HCT116 (cell line): Measurements from ENCODE around the gene ACVR1. TPM values are rescaled to one million over a fixed set of nuclear protein-coding genes. Genes with fewer than 3 reads are reported as not detected.

Experiments used
- ATAC-seq: fragments of 200-7000 bp; cut with Tn5 transposase; 2 replicates; pipeline ENCODE4 v1.9.1; 2020; ENCODE audit warnings: mild to moderate bottlenecking, moderate library complexity
- BruUV-seq: library from RNA; stranded (reverse); fragments of 400-500 nt; replicated peaks from 2 replicates; lab custom pipeline; 2021; lab: Mats Ljungman, UMichigan
- CTCF ChIA-PET: fragments of 300-600 bp; sonication (Branson Sonifier 250); formaldehyde crosslinking; loops from one replicate; lab custom pipeline; 2021; ENCODE audit warnings: antibody characterized with exemption; lab: Charles Lee
- POLR2A ChIA-PET: fragments of 300-600, 350-600 bp; sonication (Branson Sonifier 250); formaldehyde crosslinking; loops from one replicate; lab custom pipeline; 2021; ENCODE audit warnings: antibody characterized with exemption; lab: Charles Lee
- RAD21 ChIA-PET, 2 experiments: fragments of 300-600 bp; sonication (Branson Sonifier 250); formaldehyde crosslinking; loops; one replicate each; lab custom pipeline; 2023; ENCODE audit warnings: low total read pairs in 2 of 2; ENCODE audit not compliant: uncharacterized antibody in 2 of 2, unreplicated experiment in 2 of 2, low non-redundant PET in 1 of 2; lab: Charles Lee
- DNase-seq: peaks from one replicate; pipeline ENCODE4 v3.0.0-alpha.2; 2010; ENCODE audit warnings: low read depth, low spot score
- H2AFZ ChIP-seq: fragments of 200-600 bp; shearing (Covaris generic), sonication (generic); 2 replicates; pipeline ENCODE4 v1.6.1; 2017; ENCODE audit warnings: low read depth, mixed run types, mixed read lengths, antibody characterized with exemption, low read length; ENCODE audit not compliant: poor library complexity, severe bottlenecking
- H3K27ac ChIP-seq: 2 replicates; pipeline ENCODE4 v1.5.1; 2012; ENCODE audit warnings: low read depth, low read length
- H3K27me3 ChIP-seq: fragments of 200-600 bp; sonication (generic); 2 replicates; pipeline ENCODE4 v1.6.1; 2016; ENCODE audit warnings: mixed run types, low read length, mixed read lengths; ENCODE audit not compliant: insufficient read depth
- H3K36me3 ChIP-seq, 2 experiments: fragments of 200-500 bp in 1 of 2; fragments of 200-600 bp in 1 of 2; sonication (Bioruptor generic) in 1 of 2; sonication (generic) in 1 of 2; 2 replicates each; pipeline versions ENCODE4 v1.5.1 to v1.6.1; 2014 to 2016; ENCODE audit warnings: low read length in 2 of 2, inconsistent platforms in 1 of 2, mixed read lengths in 1 of 2, mixed run types in 1 of 2; ENCODE audit not compliant: insufficient read depth in 2 of 2, control insufficient read depth in 1 of 2
- H3K4me1 ChIP-seq, 2 experiments: fragments of 200-600 bp in 1 of 2; sonication (generic) in 1 of 2; 2 replicates each; pipeline versions ENCODE4 v1.5.1 to v1.6.1; 2012 to 2017; ENCODE audit warnings: low read length in 2 of 2, inconsistent platforms in 1 of 2, mild to moderate bottlenecking in 1 of 2, mixed read lengths in 1 of 2, mixed run types in 1 of 2, moderate library complexity in 1 of 2; ENCODE audit not compliant: insufficient read depth in 2 of 2, control insufficient read depth in 1 of 2
- H3K4me2 ChIP-seq: fragments of 200-600 bp; sonication (generic); 2 replicates; pipeline ENCODE4 v1.6.1; 2017; ENCODE audit warnings: mixed run types, low read length, mixed read lengths
- H3K4me3 ChIP-seq, 2 experiments: fragments of 200-600 bp in 1 of 2; sonication (generic) in 1 of 2; replicated peaks in 1 of 2; 2 replicates each; pipeline ENCODE4 v1.5.1; 2011 to 2016; ENCODE audit warnings: low read length in 2 of 2, control low read depth in 1 of 2, low read depth in 1 of 2, mild to moderate bottlenecking in 1 of 2, mixed read lengths in 1 of 2, mixed run types in 1 of 2
- H3K79me2 ChIP-seq: fragments of 200-600 bp; sonication (generic); 2 replicates; pipeline ENCODE4 v1.6.1; 2017; ENCODE audit warnings: mild to moderate bottlenecking, mixed run types, low read length, moderate library complexity, mixed read lengths; ENCODE audit not compliant: insufficient read depth
- H3K9ac ChIP-seq: fragments of 200-600 bp; sonication (generic); 2 replicates; pipeline ENCODE4 v1.6.1; 2016; ENCODE audit warnings: low read length, mixed read lengths
- H3K9me2 ChIP-seq: fragments of 200-600 bp; sonication (generic), shearing (Covaris generic); 2 replicates; pipeline ENCODE4 v1.6.1; 2017; ENCODE audit warnings: mixed run types, mild to moderate bottlenecking, moderate library complexity; ENCODE audit not compliant: insufficient read depth
- H3K9me3 ChIP-seq, 2 experiments: fragments of 200-500 bp in 1 of 2; fragments of 200-600 bp in 1 of 2; sonication (Bioruptor generic) in 1 of 2; sonication (generic) in 1 of 2; 2 replicates each; pipeline ENCODE4 v1.6.1; 2014 to 2017; ENCODE audit warnings: low read length in 2 of 2, mixed read lengths in 2 of 2, inconsistent platforms in 1 of 2, low read depth in 1 of 2, mild to moderate bottlenecking in 1 of 2, mixed run types in 1 of 2, moderate library complexity in 1 of 2; ENCODE audit not compliant: control insufficient read depth in 1 of 2, insufficient read depth in 1 of 2
- H4K20me1 ChIP-seq: fragments of 200-600 bp; sonication (generic), shearing (Covaris generic); 2 replicates; pipeline ENCODE4 v1.6.1; 2017; ENCODE audit warnings: mixed run types, mild to moderate bottlenecking, moderate library complexity; ENCODE audit not compliant: insufficient read depth
- EGR1 ChIP-seq: IDR thresholded peaks from 2 replicates; pipeline ENCODE4 v1.6.1; 2012; ENCODE audit warnings: low read depth
- MAX ChIP-seq: IDR thresholded peaks from 2 replicates; pipeline ENCODE4 v1.6.1; 2012
- POLR2AphosphoS5 ChIP-seq: IDR thresholded peaks from 2 replicates; pipeline ENCODE4 v1.6.1; 2011; ENCODE audit warnings: mild to moderate bottlenecking, low read depth, low read length, moderate library complexity
- SIN3A ChIP-seq: IDR thresholded peaks from 2 replicates; pipeline ENCODE4 v1.6.1; 2012; ENCODE audit warnings: low read depth
- SP1 ChIP-seq: IDR thresholded peaks from 2 replicates; pipeline ENCODE4 v1.6.1; 2012; ENCODE audit warnings: low read depth
- SRF ChIP-seq: IDR thresholded peaks from 2 replicates; pipeline ENCODE4 v1.6.1; 2012; ENCODE audit warnings: low read depth
- YY1 ChIP-seq: IDR thresholded peaks from 2 replicates; pipeline ENCODE4 v1.6.1; 2011; ENCODE audit warnings: low read length, low read depth, moderate library complexity, mild to moderate bottlenecking; ENCODE audit not compliant: insufficient replicate concordance; ENCODE audit errors: extremely low read depth
- ZBTB33 ChIP-seq: IDR thresholded peaks from 2 replicates; pipeline ENCODE4 v1.6.1; 2011; ENCODE audit warnings: mild to moderate bottlenecking, low read length, moderate library complexity; ENCODE audit not compliant: insufficient replicate concordance; ENCODE audit errors: extremely low read depth
- ZNF274 ChIP-seq: fragments of 200-500 bp; sonication (Bioruptor generic); IDR thresholded peaks from 2 replicates; pipeline ENCODE4 v1.6.1; 2014; ENCODE audit warnings: mild to moderate bottlenecking, low read depth, low read length, inconsistent platforms
- intact Hi-C: fragments of 100-400 bp; cut with micrococcal nuclease; formaldehyde crosslinking; loops from 2 replicates; pipeline ENCODE4 v1.10.0; 2022
- total RNA-seq: library from RNA; stranded (reverse); gene quantifications from one replicate; pipeline ENCODE4 v1.2.1, GENCODE V29; 2021; ENCODE audit not compliant: unreplicated experiment
- TF ChIP-seq, protein P1 (sequence below): IDR thresholded peaks from 2 replicates; pipeline ENCODE4 v1.6.1; 2012; ENCODE audit warnings: low read depth

ACVR1 gene
- total RNA-seq, 1 experiment from 2014 or later: 16.9 TPM

DNA sequence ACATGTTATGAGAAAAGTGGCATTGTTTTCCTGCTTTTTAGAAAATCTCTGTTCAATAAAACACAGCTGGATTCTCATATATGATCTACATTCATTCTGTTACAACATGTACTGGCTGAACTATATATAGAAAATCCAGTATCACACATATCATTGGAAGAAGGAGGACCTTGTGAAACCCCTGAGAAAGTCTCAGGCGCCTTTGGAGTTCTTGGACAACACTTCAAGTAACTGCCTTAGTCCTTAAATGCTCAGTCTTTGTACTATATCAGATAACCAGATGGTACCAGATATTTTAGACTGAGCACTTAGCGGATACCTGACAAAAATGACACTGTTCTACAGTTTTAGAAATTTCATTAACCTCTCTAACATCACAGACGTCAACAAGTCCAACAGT is 72.2 kb downstream of the ACVR1 start:
- Histone ChIP-seq H3K9me2 (no peaks in the 10 kb centered on the region), H4K20me1 (no peaks in the 10 kb centered on the region; the same call in 1 of the 2 replicates), H3K4me3 (no peak overlapping the region), H3K36me3 (no peaks in the 10 kb centered on the region), H2AFZ (no peak overlapping the region), H3K9ac (no peak overlapping the region), H3K9me3 (no peaks in the 10 kb centered on the region), H3K27ac (no peak overlapping the region), H3K4me2 (no peak overlapping the region), H3K79me2 (no peaks in the 10 kb centered on the region), H3K27me3 (no peaks in the 10 kb centered on the region), H3K4me1 (no peaks in the 10 kb centered on the region)
- ChIA-PET CTCF (no interaction called here), POLR2A (no interaction called here), RAD21 (no interaction called here)
- ATAC-seq (no peak), DNase-seq (no peak)
- TF ChIP-seq ZNF274: no peak
- TF ChIP-seq, protein P1, sequence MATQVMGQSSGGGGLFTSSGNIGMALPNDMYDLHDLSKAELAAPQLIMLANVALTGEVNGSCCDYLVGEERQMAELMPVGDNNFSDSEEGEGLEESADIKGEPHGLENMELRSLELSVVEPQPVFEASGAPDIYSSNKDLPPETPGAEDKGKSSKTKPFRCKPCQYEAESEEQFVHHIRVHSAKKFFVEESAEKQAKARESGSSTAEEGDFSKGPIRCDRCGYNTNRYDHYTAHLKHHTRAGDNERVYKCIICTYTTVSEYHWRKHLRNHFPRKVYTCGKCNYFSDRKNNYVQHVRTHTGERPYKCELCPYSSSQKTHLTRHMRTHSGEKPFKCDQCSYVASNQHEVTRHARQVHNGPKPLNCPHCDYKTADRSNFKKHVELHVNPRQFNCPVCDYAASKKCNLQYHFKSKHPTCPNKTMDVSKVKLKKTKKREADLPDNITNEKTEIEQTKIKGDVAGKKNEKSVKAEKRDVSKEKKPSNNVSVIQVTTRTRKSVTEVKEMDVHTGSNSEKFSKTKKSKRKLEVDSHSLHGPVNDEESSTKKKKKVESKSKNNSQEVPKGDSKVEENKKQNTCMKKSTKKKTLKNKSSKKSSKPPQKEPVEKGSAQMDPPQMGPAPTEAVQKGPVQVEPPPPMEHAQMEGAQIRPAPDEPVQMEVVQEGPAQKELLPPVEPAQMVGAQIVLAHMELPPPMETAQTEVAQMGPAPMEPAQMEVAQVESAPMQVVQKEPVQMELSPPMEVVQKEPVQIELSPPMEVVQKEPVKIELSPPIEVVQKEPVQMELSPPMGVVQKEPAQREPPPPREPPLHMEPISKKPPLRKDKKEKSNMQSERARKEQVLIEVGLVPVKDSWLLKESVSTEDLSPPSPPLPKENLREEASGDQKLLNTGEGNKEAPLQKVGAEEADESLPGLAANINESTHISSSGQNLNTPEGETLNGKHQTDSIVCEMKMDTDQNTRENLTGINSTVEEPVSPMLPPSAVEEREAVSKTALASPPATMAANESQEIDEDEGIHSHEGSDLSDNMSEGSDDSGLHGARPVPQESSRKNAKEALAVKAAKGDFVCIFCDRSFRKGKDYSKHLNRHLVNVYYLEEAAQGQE: no peak
- no peak for TF ChIP-seq SP1
- TF ChIP-seq ZBTB33: no peak
- no peak for TF ChIP-seq POLR2AphosphoS5
- TF ChIP-seq EGR1: no peak
- no peak for TF ChIP-seq SRF
- no peak for TF ChIP-seq SIN3A
- TF ChIP-seq MAX: no peak
- no peak for TF ChIP-seq YY1
- intact Hi-C loops: no loop called here
- BruUV-seq: no TSS peak
